B cell (primary cell): ENCODE data around the gene TERB2. TPM values are rescaled to one million over a fixed set of nuclear protein-coding genes. Genes with fewer than 3 reads are reported as not detected.
"Not testable (repeated sequence)": the region's sequence is repeated elsewhere in the genome, so short reads cannot be mapped to it uniquely, and the experiment has no call there.

ENCODE experiments used
- ATAC-seq: fragments of 200-7000 bp; cut with Tn5 transposase; one replicate; pipeline ENCODE4 v1.10.0; 2021; ENCODE audit warnings: low read depth, mild to moderate bottlenecking, moderate number of reproducible peaks, moderate library complexity
- CTCF ChIA-PET: fragments of 350-600 bp; sonication (Branson Sonifier 250); formaldehyde crosslinking; loops from one replicate; lab custom pipeline; 2021; ENCODE audit warnings: antibody characterized with exemption, inconsistent platforms; lab: Charles Lee
- POLR2A ChIA-PET: fragments of 350-600 bp; sonication (Branson Sonifier 250); formaldehyde crosslinking; loops from one replicate; lab custom pipeline; 2021; ENCODE audit warnings: antibody characterized with exemption; lab: Charles Lee
- DNase-seq: peaks from one replicate; pipeline ENCODE4 v3.0.0; 2013
- H2AFZ ChIP-seq: 2 replicates; pipeline ENCODE4 v1.6.1; 2012; ENCODE audit warnings: mild to moderate bottlenecking, low read depth, low read length; ENCODE audit not compliant: insufficient read depth, poor library complexity, severe bottlenecking
- H3K27ac ChIP-seq, 2 donors: 1 replicate in 1 of 2; 2 replicates in 1 of 2; pipeline ENCODE4 v1.5.1; 2012 to 2013; ENCODE audit warnings: low read length in 2 of 2, mild to moderate bottlenecking in 2 of 2, moderate library complexity in 1 of 2
- H3K27me3 ChIP-seq, 4 experiments: fragments of 200-600 bp in 1 of 4; sonication (generic) in 1 of 4; replicated peaks in 1 of 4; 1 replicate in 2 of 4; 2 replicates in 2 of 4; pipeline versions ENCODE4 v1.6.1 to v1.7.0; 2013 to 2016; ENCODE audit warnings: low read length in 3 of 4, mild to moderate bottlenecking in 2 of 4, mixed read lengths in 1 of 4, moderate library complexity in 1 of 4; ENCODE audit not compliant: insufficient read depth in 4 of 4, control insufficient read depth in 3 of 4; ENCODE audit errors: control extremely low read depth in 1 of 4
- H3K36me3 ChIP-seq, 2 experiments: replicated peaks in 1 of 2; 1 replicate in 1 of 2; 2 replicates in 1 of 2; pipeline versions ENCODE4 v1.6.1 to v1.7.1; 2013; ENCODE audit warnings: low read length in 1 of 2; ENCODE audit not compliant: insufficient read depth in 2 of 2, control insufficient read depth in 1 of 2; ENCODE audit errors: control extremely low read depth in 1 of 2, extremely low read depth in 1 of 2
- H3K4me1 ChIP-seq, 2 donors: fragments of 200-600 bp in 1 of 2; sonication (generic) in 1 of 2; 1 replicate in 1 of 2; 2 replicates in 1 of 2; pipeline versions ENCODE4 v1.5.1 to v1.6.1; 2013 to 2017; ENCODE audit warnings: low read length in 2 of 2; ENCODE audit not compliant: control insufficient read depth in 2 of 2, insufficient read depth in 2 of 2
- H3K4me2 ChIP-seq: replicated peaks from 2 replicates; pipeline ENCODE3; 2012; ENCODE audit warnings: mild to moderate bottlenecking, low read depth, low read length; ENCODE audit not compliant: poor library complexity, severe bottlenecking
- H3K4me3 ChIP-seq, 5 experiments: fragments of 200-600 bp in 1 of 5; sonication (generic) in 1 of 5; 1 replicate in 3 of 5; 2 replicates in 2 of 5; pipeline versions ENCODE4 v1.5.1 to v1.7.0; 2011 to 2016; ENCODE audit warnings: low read length in 4 of 5, mild to moderate bottlenecking in 4 of 5, low read depth in 2 of 5, control low read depth in 1 of 5, moderate library complexity in 1 of 5; ENCODE audit not compliant: insufficient read depth in 1 of 5; ENCODE audit errors: control extremely low read depth in 1 of 5, extremely low read depth in 1 of 5
- H3K79me2 ChIP-seq: fragments of 200-600 bp; sonication (generic); one replicate; pipeline ENCODE4 v1.6.0; 2016; ENCODE audit warnings: low read length; ENCODE audit not compliant: control insufficient read depth, insufficient read depth
- H3K9ac ChIP-seq: fragments of 200-600 bp; sonication (generic); 2 replicates; pipeline ENCODE4 v1.6.1; 2017; ENCODE audit warnings: mild to moderate bottlenecking, low read length, moderate library complexity
- H3K9me3 ChIP-seq, 3 donors: one replicate each; pipeline versions ENCODE4 v1.6.1 to v1.7.1; 2013; ENCODE audit warnings: low read length in 2 of 3; ENCODE audit not compliant: control insufficient read depth in 2 of 3, insufficient read depth in 1 of 3; ENCODE audit errors: control extremely low read depth in 1 of 3
- H4K20me1 ChIP-seq: 2 replicates; pipeline ENCODE4 v1.6.0; 2012; ENCODE audit warnings: mild to moderate bottlenecking, low read length; ENCODE audit not compliant: insufficient read depth, control insufficient read depth, poor library complexity, severe bottlenecking
- H3K27ac Mint-ChIP-seq: one replicate; pipeline ENCODE4 v1.8.0; 2021; ENCODE audit warnings: mixed read lengths
- H3K27me3 Mint-ChIP-seq: one replicate; pipeline ENCODE4 v1.8.0; 2021; ENCODE audit warnings: mixed read lengths
- H3K4me1 Mint-ChIP-seq: one replicate; pipeline ENCODE4 v1.8.0; 2021; ENCODE audit warnings: mixed read lengths
- H3K4me3 Mint-ChIP-seq: one replicate; pipeline ENCODE4 v1.8.0; 2021; ENCODE audit warnings: mixed read lengths
- H3K9me3 Mint-ChIP-seq: one replicate; pipeline ENCODE4 v1.8.0; 2022; ENCODE audit warnings: mixed read lengths; ENCODE audit not compliant: insufficient read depth
- WGBS: methylation state at CpG from one replicate; pipeline ENCODE4 v1.1.5; 2013; ENCODE audit warnings: missing lambda C conversion rate; ENCODE audit not compliant: insufficient coverage; 5-methylcytosine and 5-hydroxymethylcytosine counted together
- intact Hi-C: fragments of 100-400 bp; cut with micrococcal nuclease; formaldehyde crosslinking; loops from one replicate; pipeline ENCODE4 v1.10.0; 2022
- polyA plus RNA-seq: library from polyadenylated mRNA; depleted of rRNA; stranded (reverse); fragments of >200 nt; gene quantifications from 2 replicates; pipeline ENCODE4 v1.2.3, GENCODE V29; 2012
- total RNA-seq, 2 donors: library from RNA; stranded (reverse); fragments of 120-200 nt in 1 of 2; gene quantifications; 1 replicate in 1 of 2; 2 replicates in 1 of 2; pipeline versions ENCODE4 v1.2.3 to v1.2.4, GENCODE V29; 2013 to 2022

TERB2 gene
- total and polyA plus RNA-seq, 2 donors (not counting 1 experiment from before 2014, with no cell fraction given), result not detected

DNA sequence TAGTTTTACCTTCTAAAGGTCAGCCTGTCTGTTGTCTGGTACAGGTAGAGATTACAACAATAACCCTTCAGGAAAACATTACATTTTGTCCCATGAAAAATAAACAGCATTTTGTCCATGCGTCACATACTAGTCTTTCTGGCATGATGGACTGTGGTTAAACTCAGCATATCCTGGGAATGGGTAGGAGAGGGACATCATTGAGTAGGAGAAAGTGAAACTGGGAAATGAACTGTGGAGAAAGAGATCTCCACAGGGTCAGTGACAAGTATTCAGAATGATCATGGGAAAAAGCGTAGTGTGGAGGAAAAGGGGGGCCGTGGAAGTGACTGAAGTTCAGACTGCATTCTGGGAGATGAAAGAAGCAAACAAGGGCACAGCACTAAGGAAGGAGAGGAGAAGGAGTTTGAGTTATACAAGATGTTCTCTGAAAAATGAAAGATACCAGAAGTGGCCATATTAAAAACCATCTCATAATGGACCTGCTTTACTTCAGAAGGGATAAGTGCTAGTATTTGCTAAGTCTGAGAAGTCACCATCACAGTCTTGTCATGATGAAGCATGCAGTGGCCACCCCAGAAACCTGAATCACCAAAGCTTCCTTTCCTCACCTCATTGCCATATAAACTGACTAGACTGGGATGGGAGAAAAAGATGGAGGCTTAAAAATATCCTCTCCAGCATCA is 31.8 kb downstream of the TERB2 start:
- H3K27me3 Mint-ChIP-seq, result peaks cover 41% of the 10 kb centered on the region
- intact Hi-C loops, result not testable (repeated sequence)

DNA sequence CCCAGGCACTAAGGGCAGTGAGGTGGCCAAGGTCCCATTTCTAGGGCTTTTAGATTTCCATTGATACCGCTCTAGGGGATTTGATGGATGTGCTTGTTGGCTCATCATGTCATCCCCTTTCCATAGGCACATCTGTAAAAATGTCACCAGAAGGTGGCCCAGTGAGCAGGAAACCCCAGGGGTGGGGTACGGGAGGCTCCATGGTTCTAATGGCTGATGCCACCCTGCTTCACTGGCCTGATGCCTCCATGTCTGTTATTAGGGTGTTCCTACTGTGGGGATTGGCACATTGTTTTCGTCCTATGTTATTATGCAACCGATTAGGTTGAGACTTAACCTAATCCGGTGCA is 32.4 kb downstream of the TERB2 start:
- intact Hi-C loops, H3K9me3 ChIP-seq, DNase-seq, H3K4me3 Mint-ChIP-seq, H3K27ac ChIP-seq, H3K79me2 ChIP-seq, H3K36me3 ChIP-seq, H2AFZ ChIP-seq, H3K4me1 ChIP-seq, H3K4me2 ChIP-seq, H4K20me1 ChIP-seq, H3K9me3 Mint-ChIP-seq, POLR2A ChIA-PET, H3K4me3 ChIP-seq, H3K27ac Mint-ChIP-seq, H3K27me3 ChIP-seq, H3K4me1 Mint-ChIP-seq, H3K9ac ChIP-seq, ATAC-seq: not testable (repeated sequence)
- CTCF ChIA-PET, result interaction anchor here (2.2 kb wide), 1 partner anchor 129 kb away, joined by 7 read pairs; no protein-coding TSS in a partner anchor
- peaks cover 42% of the 10 kb centered on the region for H3K27me3 Mint-ChIP-seq
- no CpG with 5 or more reads among the region's 5 CpGs for WGBS

More for the DNA sequence above, 31.8 kb downstream of the TERB2 start:
- DNase-seq, H3K79me2 ChIP-seq, H3K4me3 Mint-ChIP-seq, H3K9me3 ChIP-seq, POLR2A ChIA-PET, H2AFZ ChIP-seq, H3K27ac ChIP-seq, H3K27me3 ChIP-seq, H3K4me3 ChIP-seq, ATAC-seq, H3K9ac ChIP-seq, H3K27ac Mint-ChIP-seq, H3K4me1 ChIP-seq, H3K9me3 Mint-ChIP-seq, H3K4me1 Mint-ChIP-seq, H3K4me2 ChIP-seq, H3K36me3 ChIP-seq, H4K20me1 ChIP-seq, CTCF ChIA-PET: not testable (repeated sequence)
- no CpG with 5 or more reads among the region's 3 CpGs for WGBS

DNA sequence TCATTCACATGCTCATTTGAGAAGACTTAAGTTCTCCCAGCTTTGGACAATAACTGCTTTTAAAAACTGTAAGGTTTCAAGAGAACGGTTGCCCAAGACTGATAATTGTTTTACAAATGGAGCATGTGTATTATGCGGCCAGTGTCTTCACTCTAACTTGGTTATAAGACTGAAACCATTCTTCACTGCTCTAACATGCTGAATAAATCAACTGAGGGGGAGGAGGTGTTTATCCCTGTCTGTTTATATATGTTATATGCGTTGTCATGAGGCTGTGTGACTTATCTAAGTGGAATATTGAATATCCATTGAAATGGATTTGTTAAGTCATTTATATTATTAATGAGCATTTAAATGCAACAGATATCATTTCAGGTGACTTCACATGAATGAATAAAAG is 41.1 kb downstream of the TERB2 start:
- H3K9me3 ChIP-seq, CTCF ChIA-PET: not testable (repeated sequence)

More for the DNA sequence above, 41.1 kb downstream of the TERB2 start:
- H3K4me1 Mint-ChIP-seq, H3K27ac ChIP-seq, H3K4me1 ChIP-seq, H3K36me3 ChIP-seq, H4K20me1 ChIP-seq, intact Hi-C loops, H3K4me2 ChIP-seq, H3K4me3 Mint-ChIP-seq, H3K27ac Mint-ChIP-seq, POLR2A ChIA-PET, H3K4me3 ChIP-seq, ATAC-seq, H3K9me3 Mint-ChIP-seq, H3K9ac ChIP-seq, H3K79me2 ChIP-seq, H2AFZ ChIP-seq, DNase-seq, H3K27me3 ChIP-seq: not testable (repeated sequence)
- WGBS, result no CpG with 5 or more reads among the region's 3 CpGs
- H3K27me3 Mint-ChIP-seq, result peaks cover 15% of the 10 kb centered on the region
